BE2C (cell line): ENCODE results near the gene EMID1.

ENCODE experiments used
- DNase-seq: peaks from one replicate; pipeline ENCODE4 v3.0.0-alpha.2; 2020
- H3K27me3 ChIP-seq: fragments of 250-450 bp; sonication (Bioruptor Pico); 2 replicates; pipeline ENCODE4 v1.5.1; 2020; ENCODE audit warnings: mild to moderate bottlenecking
- H3K36me3 ChIP-seq: fragments of 250-450 bp; sonication (Bioruptor Pico); 2 replicates; pipeline ENCODE4 v1.5.1; 2020; ENCODE audit warnings: mild to moderate bottlenecking
- H3K4me1 ChIP-seq: fragments of 250-450 bp; sonication (Bioruptor Pico); 2 replicates; pipeline ENCODE4 v1.5.1; 2020
- H3K4me3 ChIP-seq: 2 replicates; pipeline ENCODE4 v1.5.1; 2011; ENCODE audit warnings: low read depth, low read length
- H3K9me3 ChIP-seq: fragments of 250-450 bp; sonication (Bioruptor Pico); 2 replicates; pipeline ENCODE4 v1.5.1; 2020
- CTCF ChIP-seq: IDR thresholded peaks from 2 replicates; pipeline ENCODE4 v1.5.1; 2012; ENCODE audit warnings: mild to moderate bottlenecking, low read depth, low read length

Gene EMID1

GRCh38 chr22:29255064-29255621 lies 49.4 kb downstream of the EMID1 start:
- TF ChIP-seq CTCF = no peak
- no peak overlapping the region for H3K4me3 ChIP-seq
- peaks cover 7% of the 10 kb centered on the region; the same call in 1 of the 2 replicates for H3K36me3 ChIP-seq
- H3K27me3 ChIP-seq = no peaks in the 10 kb centered on the region
- no peak for DNase-seq
- no peaks in the 10 kb centered on the region for H3K9me3 ChIP-seq
- H3K4me1 ChIP-seq = no peaks in the 10 kb centered on the region

- H3K9me3 ChIP-seq = no peaks in the 10 kb centered on the region
- no peak overlapping the region for H3K4me3 ChIP-seq
- no peak for DNase-seq
- H3K4me1 ChIP-seq = peaks cover 6% of the 10 kb centered on the region; the same call in 1 of the 2 replicates
- no peak for TF ChIP-seq CTCF
- peaks cover 14% of the 10 kb centered on the region; the same call in 1 of the 2 replicates for H3K36me3 ChIP-seq
- H3K27me3 ChIP-seq = no peaks in the 10 kb centered on the region
These were observed 51.1 kb downstream of the EMID1 start for GRCh38 chr22:29256606-29257325.

GRCh38 chr22:29257751-29258181 lies 52.1 kb downstream of the EMID1 start:
- H3K4me1 ChIP-seq = peaks cover 6% of the 10 kb centered on the region; the same call in 1 of the 2 replicates
- no peaks in the 10 kb centered on the region for H3K9me3 ChIP-seq
- TF ChIP-seq CTCF = no peak
- H3K36me3 ChIP-seq = peaks cover 14% of the 10 kb centered on the region; the same call in 1 of the 2 replicates
- H3K27me3 ChIP-seq = no peaks in the 10 kb centered on the region
- DNase-seq = no peak
- H3K4me3 ChIP-seq = no peak overlapping the region

- Histone ChIP-seq H3K36me3 (peaks cover 14% of the 10 kb centered on the region; the same call in 1 of the 2 replicates), H3K9me3 (no peaks in the 10 kb centered on the region), H3K27me3 (no peaks in the 10 kb centered on the region), H3K4me1 (peaks cover 6% of the 10 kb centered on the region; the same call in 1 of the 2 replicates), H3K4me3 (no peak overlapping the region)
- no peak for TF ChIP-seq CTCF
- no peak for DNase-seq
These were observed 52.9 kb downstream of the EMID1 start for GRCh38 chr22:29258407-29259252.

GRCh38 chr22:29259253-29259899 lies 53.7 kb downstream of the EMID1 start:
- Histone ChIP-seq H3K36me3 (peaks cover 20% of the 10 kb centered on the region), H3K4me1 (peaks cover 6% of the 10 kb centered on the region; the same call in 1 of the 2 replicates), H3K27me3 (no peaks in the 10 kb centered on the region), H3K9me3 (no peaks in the 10 kb centered on the region), H3K4me3 (no peak overlapping the region)
- peak; percentile 31; the same call in 1 of the 2 replicates for TF ChIP-seq CTCF
- peak; percentile 28 for DNase-seq
